ENCODE measurements around the gene PAX2. TPM values are rescaled to one million over a fixed set of nuclear protein-coding genes. Genes with fewer than 3 reads are reported as not detected.

The PAX2 gene
- total RNA-seq, 1 donor from 2014 or later, result not detected

DNA sequence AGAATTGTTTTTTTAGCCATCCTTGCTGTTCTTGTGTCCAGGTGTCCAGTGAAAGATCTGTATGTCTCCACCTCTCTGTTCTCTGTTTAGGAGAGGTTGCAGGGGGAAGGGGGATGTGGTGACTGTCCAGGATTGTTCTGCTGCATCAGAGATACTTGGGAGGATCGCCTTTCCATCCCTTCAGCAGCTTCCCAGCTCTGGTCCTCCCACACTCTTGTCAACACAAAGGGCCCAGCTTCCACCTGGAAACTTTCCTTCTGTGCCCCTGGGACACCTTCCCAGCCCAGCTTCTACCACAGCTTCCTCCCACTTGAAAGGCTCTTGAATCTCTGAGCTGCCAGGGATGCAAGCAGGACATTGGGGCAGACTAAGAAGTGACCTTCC lies 85.3 kb downstream of the PAX2 start:
- intact Hi-C loops (cut with micrococcal nuclease), result no loop called here

- intact Hi-C loops (cut with micrococcal nuclease), result no loop called here
These were observed 86.4 kb downstream of the PAX2 start for GRCh38 chr10:100831742-100832141.

DNA sequence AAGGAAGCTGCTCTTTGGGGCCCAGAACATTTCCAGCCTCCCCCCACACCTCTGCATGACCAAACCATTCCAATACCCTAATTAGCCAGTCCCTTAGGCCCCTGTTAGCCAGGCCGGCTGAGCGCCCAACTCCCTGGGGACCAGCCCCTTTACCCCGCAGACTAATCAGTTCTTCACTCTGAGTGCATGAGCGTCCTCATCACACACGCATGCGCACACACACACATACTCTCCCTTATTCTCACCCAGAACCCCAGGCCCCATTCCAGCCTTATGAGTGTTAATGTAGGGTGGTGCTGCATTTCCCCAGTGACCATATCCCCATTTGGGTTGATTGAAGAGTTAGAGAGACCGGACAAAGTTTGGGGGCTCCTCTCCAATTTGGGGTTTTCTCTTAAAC lies 90.4 kb downstream of the PAX2 start:
- intact Hi-C loops (cut with micrococcal nuclease), result no loop called here

GRCh38 chr10:100836891-100837290 lies 91.5 kb downstream of the PAX2 start:
- intact Hi-C loops (cut with micrococcal nuclease), result no loop called here

DNA sequence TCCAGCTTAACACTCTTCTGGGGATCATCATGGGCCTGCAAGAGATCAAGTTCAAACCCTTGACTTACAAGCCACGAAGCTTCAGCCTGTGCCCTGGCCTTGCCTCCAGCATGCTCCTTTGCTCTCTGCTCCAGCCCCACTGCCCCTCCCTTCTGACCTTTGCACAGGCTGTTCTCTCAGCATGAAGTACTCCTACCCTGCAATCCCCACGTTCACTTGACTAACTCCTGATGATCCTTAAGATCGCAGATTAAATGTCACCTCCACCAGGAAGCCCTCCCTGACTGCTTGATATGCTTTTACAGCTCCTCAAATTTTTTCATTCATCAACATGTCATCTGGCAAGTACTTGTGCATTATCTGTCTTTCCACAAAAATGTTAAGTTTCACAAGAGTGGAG lies 91.9 kb downstream of the PAX2 start:
- intact Hi-C loops (cut with micrococcal nuclease), result no loop called here

DNA sequence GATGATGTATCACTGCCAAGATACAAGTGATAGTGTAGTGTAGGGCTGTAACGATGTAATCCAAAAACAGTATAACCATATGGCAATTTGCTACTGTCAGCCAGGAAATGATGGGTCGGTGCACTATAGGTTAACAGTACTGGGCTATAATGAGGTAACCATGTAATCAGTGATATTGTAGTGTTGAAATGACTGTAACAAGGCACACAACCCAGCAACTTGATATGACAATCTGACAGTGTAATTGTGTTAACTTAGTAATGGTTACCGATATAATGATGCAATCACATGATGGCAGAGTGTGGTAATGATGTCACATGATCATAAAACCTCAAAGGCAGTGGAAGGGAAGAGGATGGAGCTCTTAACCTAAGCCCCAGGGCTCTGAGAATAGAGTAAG lies 93.6 kb downstream of the PAX2 start:
- intact Hi-C loops (cut with micrococcal nuclease), result no loop called here

DNA sequence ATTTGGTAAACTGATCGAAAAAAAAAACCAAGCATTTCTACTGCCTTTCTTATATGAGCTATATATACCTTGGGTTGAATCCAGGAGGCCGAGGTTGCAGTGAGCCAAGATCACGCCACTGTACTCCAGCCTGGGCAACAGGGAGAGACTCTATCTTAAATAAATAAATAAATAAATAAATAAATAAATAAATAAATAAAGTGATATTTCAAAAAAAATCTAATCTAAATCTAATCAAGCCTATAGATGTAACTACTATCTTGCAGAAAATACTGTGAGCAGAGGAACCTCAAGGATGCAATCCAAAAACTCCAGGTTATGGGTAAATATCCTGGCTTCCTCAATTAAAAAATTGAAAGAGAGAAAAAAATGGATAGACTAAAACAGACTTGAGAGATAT lies 96.1 kb downstream of the PAX2 start:
- intact Hi-C loops (cut with micrococcal nuclease), result no loop called here

GRCh38 chr10:100847440-100847839 lies 102.1 kb downstream of the PAX2 start:
- intact Hi-C loops (cut with micrococcal nuclease), result no loop called here

- intact Hi-C loops (cut with micrococcal nuclease), result no loop called here
These were observed 103.4 kb downstream of the PAX2 start for GRCh38 chr10:100848770-100849169.

DNA sequence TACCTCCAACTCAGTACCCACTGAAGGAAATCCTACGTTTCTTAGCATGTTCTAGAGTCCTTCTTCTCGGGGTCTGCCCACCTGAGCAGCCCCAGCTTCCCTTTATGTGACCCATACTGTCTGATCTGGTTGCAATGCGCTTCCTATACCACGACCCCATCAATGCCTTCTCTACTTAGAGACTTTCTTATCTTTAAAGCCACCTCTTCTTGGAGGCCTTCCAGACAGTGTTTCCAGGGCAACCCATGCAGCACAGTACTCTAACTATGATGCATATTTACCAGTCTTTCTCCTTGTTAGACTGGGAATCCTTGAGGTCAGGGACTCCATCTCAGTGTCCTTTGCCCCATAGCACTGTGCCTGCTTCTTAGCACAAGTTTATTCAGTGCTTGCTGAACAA lies 112.9 kb downstream of the PAX2 start:
- intact Hi-C loops (cut with micrococcal nuclease), result no loop called here

DNA sequence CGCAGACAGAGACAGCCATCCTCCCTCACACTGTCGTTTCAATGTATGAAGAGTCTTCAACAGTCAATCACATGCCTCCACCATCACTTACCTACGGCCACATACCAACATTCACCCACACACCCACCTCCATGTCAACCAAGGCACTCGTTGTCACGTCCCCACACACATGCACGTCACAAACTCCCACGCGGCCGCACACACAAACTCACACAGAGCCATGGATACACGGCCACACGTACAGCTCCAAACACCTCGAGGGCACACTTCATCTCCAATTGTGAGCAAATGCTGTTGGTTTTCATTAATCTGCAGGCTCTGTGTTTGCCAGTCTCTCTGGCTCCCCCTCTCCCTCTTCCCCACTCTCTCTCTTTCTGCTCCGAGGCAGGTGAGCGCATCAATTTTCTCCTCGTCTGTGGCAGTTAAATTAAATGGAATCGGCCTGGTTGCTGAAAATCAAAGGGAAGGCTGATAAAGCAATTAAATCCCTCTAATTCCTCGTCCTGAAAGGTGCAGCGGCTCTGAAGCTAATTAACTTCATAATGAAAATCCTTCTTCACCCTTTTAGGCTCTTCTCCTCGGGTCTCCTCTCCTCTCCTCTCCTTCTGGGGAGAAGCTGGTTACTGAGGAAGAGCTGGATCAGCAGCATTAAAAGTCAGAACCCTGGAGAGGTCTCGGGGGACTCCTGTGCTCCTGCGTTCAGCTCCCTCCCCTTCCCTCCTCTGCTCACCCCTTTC lies 113.5 kb downstream of the PAX2 start:
- intact Hi-C loops (cut with micrococcal nuclease), result no loop called here

- intact Hi-C loops (cut with micrococcal nuclease), result no loop called here
These were observed 114.0 kb downstream of the PAX2 start for GRCh38 chr10:100859484-100859763.

DNA sequence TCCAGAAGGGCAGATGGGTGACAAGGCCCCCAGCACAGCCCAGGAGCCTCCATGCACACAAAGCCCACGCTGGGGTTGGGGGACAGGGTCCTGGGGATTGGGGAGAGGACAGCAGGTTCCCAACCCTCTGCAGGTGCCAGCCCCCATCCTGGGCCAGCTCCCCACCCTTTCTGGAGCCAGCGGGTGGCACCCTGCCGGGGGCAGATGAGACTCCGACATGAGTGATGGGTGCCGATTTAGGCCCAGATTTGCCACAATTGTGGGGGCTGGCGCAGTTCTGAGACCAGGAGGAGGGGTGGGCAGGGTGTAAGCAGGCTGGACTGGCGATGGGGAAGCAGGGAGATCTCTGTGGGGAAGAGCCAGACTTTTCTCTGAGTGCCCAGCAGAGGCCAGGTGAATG lies 118.1 kb downstream of the PAX2 start:
- intact Hi-C loops (cut with micrococcal nuclease), result no loop called here

GRCh38 chr10:100864036-100864885 lies 118.9 kb downstream of the PAX2 start:
- intact Hi-C loops (cut with micrococcal nuclease), result no loop called here

- intact Hi-C loops (cut with micrococcal nuclease), result no loop called here
These were observed 119.6 kb downstream of the PAX2 start for GRCh38 chr10:100864978-100865377.

DNA sequence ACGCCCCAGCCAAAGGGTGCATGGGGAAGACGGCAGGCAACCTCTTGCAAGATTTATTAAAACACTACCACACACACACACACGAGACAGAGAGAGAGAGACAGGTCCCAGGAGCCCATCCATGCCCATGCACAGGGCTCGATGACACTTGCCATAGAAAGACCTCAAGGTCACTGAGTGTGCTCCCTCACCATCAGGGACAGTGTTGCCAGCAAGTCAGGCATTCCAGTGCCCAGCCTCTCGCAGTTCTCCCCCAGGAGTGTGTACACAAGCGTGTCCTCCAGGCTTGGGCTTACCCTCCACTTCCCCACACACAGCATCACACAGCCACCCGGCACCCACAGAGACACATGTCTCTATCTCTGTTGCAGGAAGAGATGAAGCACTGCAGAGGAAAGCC lies 120.6 kb downstream of the PAX2 start:
- intact Hi-C loops (cut with micrococcal nuclease), result no loop called here

DNA sequence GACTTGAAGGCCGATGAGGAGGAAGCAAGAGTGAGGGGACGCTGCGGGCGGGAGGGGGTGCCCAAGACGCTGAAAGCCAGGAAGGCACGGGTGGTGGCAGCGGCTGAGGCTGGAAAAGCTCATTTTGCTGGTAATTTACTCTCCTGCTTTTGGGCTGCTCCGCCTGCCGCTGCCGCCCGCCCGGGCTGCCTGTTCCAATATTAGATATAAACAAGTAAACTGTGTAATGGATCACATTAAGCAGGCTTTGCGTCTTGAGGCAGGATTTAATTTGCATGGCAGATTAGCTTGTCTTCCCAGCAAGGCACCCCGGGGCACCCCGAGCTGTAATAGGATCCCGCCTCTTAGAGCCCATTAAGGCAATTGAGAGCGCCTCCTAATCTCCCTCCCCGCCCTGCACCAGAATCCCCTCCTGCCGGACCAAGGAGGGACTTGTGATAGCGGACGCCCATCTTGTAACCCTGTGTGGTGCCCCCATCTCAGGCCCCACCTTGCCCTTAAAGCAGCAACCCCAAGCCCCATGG lies 121.3 kb downstream of the PAX2 start:
- intact Hi-C loops (cut with micrococcal nuclease), result no loop called here

DNA sequence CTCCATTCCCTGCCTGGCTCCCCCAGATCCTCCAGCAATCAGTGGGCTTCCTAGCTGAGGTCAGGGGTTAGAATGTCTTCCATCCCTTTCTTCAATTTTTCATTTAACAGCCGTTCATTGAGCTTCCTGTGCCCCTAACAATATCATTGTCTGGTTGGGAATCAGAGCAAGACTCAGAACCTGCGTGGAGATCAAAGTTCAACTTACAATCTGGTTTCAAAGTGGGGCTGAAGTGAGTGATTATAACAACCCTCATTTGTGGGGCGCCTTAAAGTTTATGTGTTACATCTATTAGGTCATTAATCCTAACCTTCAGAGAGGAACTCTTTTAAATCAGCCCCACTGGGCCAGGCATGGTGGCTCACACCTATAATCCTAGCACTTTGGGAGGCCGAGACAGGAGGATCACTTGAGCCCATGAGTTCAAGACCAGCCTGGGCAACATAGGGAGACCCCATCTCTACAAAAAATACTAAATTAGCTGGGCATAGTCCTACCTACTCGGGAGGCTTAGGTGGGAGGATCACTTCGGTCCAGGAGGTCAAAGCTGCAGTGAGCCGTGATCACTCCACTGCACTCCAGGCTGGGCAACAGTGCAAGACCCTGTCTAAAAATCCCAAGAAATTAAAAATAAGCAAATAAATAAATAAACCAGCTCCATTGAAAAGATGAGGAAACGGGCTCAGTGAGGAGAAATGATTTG lies 122.0 kb downstream of the PAX2 start:
- intact Hi-C loops (cut with micrococcal nuclease), result no loop called here

DNA sequence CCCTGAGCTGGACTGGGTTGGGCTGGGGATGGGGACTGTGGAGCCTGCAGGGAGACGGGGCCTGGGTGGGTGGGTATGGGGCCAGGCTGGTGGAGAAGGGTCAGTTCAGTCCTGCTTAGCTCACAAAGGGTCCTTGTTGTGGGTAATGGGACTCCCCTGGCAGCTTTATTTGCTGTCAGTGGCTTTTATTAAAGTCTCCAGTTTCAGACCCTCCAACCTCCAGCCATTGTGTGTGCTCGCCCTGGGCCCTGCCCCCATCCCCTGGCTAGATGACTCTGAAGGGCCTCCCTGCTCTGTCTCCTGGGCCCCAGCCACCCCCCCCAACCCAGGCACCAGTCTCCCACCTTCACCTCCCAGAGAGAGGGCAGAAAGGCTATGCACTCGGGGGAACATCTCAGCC lies 123.0 kb downstream of the PAX2 start:
- intact Hi-C loops (cut with micrococcal nuclease), result no loop called here

GRCh38 chr10:100869399-100869798 lies 124.0 kb downstream of the PAX2 start:
- intact Hi-C loops (cut with micrococcal nuclease), result no loop called here

DNA sequence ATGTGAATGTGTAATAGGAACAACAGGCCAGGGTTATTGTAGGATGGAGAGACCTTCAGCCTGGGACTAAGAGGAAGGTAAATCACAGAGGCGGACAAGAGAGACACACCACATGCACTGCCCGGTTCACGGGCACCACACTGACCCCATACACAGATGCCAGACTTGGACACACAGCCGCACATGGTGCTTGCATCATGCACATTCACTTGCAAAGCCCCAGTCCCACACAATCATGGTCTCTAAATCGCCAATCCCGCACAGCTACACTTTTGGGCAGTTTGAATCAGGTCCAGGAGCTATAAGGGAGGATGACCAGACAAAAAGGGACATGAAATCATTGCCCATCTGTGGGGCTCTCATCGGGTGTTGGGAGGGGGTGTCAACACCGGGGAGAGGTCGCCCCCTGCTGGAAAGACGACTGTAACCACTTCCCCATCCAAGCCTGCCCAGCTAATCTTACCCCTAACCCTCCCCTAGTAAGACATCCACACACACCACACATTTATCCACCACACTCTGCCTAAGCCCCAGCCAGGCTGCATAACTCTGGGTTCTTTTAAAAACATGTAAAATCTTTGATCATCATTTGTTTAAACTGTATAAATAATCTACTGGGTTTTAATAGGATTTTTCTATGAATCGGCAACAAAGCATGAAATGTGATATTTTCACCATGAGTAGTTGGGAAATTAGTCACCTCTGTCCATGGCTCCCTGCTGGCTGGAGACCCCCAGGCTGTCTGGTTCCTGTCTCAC lies 126.8 kb downstream of the PAX2 start:
- intact Hi-C loops (cut with micrococcal nuclease), result loop anchor here (1.0 kb wide), 1 partner anchor 310 kb away; no protein-coding TSS in a partner anchor

Measured in T-helper 1 cell treated with Interleukin-12 subunit alpha and Interleukin-12 subunit beta and Interleukin-4 antibody, amounts not matched to agents 30 ng/mL and 1 ng/mL, for 36 hours (primary cell).